HG03039 (cell line): ENCODE measurements around the gene CAPZB.
"Not testable (repeated sequence)": the region's sequence is repeated elsewhere in the genome, so short reads cannot be mapped to it uniquely, and the experiment has no call there.

Experiments used
- ATAC-seq: cut with Tn5 transposase; IDR thresholded peaks from one replicate; pipeline ENCODE4 v1.9.1; 2021; ENCODE audit warnings: mild to moderate bottlenecking, moderate library complexity; ENCODE audit not compliant: unreplicated experiment

CAPZB gene

DNA sequence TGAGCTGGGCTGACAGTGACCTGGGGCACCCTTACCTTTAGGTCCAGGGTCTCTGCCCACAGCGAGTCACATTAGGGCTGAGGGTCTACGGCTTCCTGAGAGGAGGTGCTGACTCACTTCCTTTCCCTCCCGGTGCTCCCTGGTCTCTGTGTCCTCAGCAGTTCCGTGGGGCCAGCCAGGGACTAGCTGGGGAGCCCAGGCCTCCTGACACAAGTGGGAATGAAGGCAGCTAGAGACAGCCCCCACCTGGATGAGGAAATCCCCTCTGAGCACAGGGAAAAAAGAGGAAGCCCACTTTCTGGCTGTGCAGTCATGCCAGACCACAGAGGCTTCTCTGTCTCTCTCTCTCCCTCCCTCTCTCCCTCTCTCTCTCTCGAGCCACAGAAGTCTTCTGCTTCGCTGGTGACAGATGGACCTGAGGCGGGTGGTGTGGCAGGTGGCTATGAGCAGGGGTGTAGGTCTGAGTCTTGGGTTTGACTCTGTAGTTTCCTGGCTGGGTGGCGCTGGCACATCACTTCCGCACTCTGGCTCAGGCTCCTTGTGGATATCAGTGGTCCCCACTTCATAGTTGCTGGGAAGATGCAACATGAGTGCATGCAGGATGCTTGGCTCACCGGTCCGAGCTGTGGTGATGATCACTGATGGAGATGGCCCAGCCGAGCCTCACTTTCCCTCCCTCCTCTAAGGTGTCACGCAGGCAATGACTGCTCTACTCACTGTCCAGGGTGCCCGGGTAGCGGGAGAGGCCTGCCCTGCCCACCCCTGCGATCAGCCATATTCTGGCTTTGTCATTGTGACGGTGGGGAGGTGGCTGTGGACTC is 169.8 kb downstream of the CAPZB start:
- ATAC-seq: no peak

DNA sequence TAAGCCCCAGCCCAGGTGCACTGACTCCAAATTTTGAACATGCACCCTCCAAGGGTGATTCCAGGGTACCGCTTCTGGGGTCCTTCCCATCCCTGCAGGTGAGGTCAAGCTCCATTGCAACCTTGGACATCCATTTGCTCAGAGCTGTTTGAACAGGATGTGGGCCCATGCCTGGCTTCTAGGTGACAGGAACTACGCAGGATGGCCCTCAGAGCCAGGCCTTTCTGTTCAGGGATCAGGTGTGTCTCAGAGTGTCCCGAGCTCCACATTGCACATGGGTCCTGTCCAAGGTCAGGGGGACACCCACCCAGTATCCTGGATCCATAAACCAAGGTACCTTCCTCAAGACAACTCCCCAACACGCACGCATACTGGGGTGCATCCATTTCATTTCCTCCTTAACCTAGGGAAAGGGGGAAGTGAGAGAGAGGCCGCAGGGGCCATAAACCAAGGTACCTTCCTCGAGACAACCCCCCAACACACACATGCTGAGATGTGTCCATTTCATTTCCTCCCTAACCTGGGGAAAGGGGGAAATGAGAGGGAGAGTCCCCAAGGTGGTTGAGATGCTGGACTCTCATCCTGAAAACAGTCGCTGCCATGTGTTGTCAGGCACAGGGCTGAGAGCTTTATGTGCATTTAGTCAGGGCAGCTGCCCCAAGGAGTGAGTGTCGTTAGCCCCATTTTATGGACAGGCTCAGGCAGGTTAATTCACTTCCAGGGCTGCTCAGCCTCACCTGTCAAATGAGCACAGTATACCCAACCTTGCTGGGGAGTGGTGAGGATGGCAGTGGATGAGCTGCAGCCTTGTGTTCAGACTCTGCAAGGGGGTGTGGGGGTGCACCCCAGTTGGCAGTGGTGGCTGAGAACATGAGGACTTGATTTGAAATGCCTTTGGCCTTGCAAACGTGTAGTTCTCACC is 171.1 kb downstream of the CAPZB start:
- ATAC-seq: no peak

DNA sequence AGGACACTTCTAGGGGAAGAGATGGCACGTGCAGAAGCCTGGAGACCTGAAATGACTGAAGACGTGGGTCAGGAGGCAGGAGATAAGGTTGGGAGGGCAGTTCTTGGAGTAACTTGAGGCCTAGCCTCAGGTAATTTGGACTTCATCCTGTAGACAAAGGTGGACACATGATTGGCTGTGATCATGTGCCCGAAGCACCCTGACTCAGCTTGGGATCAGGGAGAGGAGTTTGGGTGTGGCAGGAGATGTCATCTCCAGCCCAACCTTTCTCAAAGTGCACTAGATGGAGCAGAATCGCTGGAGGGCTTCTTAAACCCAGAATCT is 171.7 kb downstream of the CAPZB start:
- no peak for ATAC-seq

DNA sequence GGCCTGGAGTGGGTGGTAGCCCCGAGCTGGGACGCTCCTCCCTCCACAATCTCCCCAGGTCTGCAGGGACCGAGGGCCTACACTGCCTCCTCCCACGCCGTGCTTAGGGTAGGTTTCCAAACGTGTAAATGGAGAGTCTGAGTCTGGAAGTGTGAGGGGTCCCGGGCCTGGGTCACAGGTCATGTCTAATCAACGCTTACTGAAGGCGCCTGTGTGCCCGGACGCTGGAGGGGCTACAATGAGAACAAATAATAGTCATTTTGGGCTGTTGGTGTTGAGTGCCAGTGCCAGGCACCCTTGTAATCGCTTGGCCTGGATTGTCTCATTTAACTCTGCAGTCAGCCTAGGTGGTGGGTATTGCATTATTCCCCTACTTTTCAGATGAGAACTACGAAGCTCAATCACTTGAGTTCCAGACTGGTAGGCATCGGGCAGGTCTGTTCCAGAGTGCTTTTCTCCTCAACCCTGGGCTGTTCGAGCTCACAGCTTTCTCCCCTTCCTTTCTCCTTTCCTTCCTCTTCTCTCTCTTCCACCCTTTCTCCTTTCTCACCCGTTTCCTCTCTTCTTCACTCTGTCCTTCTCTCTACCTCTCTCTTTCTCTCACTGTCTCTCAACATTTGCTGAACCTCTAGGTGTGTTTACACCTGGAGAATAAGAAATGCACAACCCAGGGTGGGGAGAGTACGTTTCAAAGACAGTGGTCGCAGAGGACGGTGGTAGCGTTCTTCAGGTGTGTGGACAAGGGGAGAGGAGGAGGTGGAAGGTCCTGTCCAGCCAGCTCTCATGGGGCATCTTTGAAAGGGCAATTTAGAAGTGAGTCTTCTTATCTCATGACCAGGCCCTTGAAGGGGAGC is 172.3 kb downstream of the CAPZB start:
- ATAC-seq: peak; percentile 11

DNA sequence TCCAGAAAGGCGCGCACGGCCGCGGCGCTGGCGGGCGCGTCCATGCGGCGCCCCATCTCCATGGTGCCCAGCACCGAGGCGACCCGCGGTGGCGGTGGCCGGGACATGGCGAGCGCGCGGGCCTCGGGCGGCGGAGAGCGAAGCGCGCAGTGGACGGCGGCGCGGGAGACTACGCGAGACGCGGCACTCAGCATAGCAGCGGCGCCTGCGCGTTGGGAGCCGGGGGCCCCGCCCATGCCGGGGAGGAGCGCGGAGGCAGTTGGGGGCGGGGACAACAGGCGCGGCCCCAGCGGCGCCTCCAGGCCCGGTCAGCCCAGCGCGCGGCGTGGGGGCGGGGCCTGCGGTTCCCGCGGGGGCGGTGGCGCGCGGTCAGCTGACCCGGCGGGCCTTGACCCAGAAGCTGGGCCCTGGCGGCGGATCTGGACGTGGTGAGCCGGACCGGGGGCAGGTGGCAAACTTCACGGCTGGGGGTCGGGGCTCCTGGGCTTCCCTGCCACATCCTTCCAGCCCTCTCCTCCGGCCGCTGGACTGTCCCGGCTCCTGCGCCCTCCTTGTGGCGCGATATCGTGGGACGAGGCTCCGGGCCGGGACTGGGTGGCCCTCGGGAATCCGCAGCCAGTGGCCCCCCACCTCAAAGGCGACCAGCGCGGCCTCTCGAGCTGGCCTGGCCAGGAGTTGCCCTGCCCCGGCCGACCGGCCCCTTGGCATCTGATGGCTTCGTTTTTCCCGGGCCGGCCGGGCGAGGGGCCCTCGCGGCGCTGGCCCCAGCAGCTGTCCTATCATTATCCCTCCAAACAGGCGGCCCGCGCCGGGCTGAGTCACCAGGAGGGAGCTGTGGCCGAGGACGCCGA is 173.2 kb downstream of the CAPZB start, which contains the start of the genes AKR7A2 and SLC66A1:
Gene AKR7A2 (minus strand): TSS at position 214 of the 851 bp plus-strand sequence. CDS start 20 bp downstream, at position 194.
Gene SLC66A1 (plus strand): TSS at position 396 of the 851 bp plus-strand sequence. CDS start 5,352 bp downstream, outside the sequence.
- peak; percentile 74 for ATAC-seq

DNA sequence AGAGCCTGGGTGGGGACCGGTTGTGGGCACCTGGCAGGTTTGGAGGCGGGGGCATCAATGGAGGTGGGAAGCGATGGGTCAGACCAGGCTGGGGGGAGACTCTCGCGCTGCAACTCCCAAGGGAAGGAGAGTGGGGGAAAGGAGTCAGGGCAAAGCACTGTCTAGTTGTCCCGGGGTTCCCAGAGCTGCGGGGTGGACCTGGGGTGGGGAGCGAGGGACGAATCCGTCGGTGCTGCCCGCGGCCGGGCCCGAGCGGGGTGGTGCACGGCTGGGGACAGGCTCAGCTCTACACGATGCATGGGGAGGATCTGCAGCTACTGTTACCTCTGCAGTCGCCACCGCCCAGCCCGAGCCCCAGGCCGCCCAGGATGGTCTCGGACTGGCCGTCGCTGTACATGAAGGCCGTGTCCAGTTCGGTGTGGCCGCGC is 173.8 kb downstream of the CAPZB start:
- ATAC-seq: peak; percentile 1

DNA sequence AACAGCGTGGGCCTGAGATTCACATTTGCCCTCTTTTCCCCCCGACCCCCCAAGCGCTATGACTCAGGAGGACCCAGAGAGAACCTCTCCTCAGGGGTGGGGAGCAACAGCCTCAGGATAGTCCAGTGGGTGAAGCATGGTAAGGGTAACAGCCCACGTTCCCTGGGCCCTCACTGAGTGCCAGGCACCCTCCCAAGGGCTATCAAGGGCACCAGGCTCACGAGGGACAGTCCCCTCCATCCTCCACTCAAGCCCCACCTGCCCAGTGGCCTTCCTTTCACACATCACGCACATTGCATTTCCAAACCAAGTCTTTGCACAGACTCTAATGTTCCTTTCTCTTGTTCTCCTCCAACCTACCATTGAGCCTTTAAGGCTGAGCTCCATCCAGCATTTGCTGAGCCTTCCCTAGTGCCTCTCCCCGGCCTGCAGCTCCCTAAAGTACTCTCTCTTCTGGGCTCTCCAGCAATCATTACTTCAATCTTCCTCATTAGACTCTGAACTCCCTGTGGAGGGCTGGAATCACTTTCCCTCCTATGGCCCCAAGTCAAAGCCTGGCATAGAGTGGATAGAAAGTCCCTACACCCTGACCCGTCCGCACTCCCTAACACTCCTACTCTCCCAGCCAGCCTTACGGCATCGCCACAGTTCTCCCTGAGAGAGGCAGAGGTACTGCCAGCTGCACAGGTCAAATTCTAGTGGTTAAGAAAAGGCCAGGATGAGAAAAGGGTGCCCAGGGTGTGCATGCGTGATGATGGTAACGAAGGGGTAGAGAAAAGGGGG is 174.4 kb downstream of the CAPZB start:
- no peak for ATAC-seq

DNA sequence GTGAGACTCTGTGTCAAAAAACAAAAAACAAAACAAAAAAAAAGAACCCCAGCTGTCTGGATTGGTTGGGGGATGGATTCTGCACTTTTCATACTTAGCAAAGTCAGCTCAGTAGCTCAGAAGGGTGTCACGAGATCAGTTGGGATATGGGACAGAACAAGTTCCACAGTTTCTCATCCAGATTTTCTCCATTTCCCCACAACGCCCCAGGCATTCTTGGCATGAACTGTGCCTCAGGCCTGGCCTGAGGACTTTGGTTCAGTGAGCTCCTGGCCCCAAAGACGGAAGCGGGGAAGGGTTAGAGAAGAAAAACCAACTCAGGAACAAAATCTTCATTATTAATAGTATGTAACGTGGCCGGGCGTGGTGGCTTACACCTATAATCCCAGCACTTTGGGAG is 175.3 kb downstream of the CAPZB start:
- ATAC-seq: no peak

DNA sequence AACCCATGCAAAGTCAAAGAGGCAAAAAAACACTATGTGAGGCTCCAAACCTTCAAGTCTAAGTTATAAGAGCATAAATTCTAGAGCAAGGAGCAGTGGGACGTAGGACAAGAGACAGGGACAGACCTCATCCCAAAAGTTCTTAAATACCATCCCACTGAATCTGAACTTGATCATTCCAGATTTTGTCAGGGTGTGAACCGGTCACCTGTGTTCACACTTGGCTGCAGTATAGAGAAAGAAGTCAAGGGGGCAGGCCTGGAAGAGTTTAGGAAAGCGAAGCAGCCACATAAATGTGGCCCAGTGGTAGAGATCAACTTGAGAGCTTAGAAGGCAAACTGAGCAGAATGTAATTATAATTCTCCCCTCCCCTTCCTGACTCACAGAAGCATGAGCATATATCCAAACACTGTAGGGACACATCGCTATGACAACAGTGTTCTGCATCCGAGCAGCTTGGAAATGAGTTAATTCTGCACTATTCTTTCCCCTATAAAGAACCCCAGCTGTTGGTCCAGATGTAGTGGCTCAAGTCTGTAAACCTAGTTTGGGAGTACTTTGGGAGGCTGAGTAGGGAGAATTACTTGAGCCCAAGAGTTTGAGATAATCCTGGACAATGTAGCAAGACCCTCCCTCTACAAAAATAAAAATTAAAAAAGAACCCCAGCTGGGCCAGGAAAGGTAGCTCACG is 176.1 kb downstream of the CAPZB start:
- ATAC-seq: no peak

DNA sequence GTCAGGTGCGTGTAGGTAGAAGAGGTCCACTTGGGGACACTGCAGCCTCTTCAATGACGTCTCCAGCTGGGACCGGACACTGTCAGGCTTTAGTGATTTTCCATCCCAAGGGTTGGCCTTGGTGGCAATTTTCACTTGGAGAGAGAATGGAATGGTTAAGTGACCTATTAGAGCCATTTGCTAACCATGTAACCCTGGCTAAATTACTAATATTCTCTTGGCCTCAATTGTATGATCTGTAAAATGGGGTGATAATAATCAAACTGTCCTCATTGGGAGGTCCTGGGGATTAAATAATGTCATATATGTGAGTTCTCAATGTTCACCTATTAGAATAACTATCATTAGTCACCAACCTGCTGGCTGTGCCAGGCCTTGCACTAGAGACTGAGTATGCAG is 176.8 kb downstream of the CAPZB start:
- ATAC-seq: no peak

DNA sequence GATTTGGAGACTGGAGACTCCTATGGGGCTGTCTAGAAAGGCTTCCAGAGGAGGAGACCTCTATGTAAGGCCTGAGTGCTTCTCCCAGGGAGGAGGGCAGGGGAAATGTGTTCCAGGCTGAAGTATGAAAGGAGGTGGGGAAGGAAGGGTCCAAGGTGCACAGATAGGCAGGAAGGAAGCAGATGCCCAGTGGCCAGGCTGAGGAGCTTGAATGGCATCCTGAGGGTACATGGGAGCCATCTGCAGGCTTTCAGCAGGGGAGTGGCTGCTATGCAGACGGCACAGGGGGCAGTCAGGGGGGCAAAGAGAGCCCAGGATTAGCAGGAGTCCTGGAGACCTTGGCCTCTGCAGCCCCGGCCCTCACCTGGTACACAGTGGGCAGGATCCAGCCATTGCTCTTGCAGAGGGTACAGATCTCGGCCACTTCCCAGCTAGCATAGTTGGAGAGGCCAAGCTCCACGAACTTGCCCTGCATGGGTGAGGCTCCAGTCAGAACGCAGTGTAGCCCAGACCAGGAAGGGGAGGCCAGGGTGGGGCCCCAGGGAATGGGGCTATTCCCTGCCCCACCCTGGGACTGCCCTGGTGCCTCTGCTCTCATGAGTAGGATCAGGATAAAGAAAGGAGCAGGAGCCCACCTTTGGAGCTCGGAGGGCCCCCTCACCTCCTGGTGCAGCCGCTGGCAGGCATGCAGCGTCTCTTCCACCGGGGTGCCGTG is 177.4 kb downstream of the CAPZB start:
- no peak for ATAC-seq

DNA sequence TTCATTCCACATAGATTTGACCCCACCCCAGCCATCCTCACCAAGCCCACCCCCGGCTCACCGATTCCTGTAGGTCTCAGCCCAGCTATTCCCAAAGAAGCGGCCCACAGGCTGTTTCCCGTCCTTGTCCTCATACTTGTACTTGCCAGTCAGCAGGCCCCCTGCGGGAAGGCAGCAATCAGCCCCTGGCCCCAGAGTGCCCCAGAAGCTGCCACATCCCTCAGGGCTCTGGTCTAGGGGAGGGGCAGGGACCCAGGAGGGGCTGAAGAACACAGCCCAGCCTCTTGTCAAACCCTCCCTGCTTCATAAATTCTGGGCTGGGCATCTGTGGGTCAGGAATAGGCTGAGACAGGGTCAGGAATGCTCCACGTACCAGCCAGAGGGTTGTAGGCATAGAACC is 178.4 kb downstream of the CAPZB start:
- ATAC-seq: no peak

DNA sequence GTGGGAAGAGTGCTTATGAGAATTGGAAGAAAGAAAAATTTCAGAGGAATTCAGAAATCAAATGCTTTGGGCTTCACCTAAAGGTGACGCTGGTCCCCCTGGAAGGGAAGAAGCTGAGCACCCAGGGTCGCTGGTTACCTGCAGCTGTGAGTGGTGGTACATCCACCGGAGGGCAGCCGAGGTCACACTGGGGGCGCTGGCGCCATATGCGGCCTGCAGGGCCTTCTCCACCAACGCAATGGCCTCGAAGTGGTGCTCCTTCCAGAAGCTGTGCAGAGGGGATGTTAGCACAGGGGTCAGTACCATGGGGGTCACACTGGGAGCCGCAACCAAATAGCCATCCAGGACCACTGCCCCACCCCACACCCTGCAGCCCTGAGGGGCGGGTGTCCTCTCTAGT is 179.5 kb downstream of the CAPZB start:
- ATAC-seq: no peak

DNA sequence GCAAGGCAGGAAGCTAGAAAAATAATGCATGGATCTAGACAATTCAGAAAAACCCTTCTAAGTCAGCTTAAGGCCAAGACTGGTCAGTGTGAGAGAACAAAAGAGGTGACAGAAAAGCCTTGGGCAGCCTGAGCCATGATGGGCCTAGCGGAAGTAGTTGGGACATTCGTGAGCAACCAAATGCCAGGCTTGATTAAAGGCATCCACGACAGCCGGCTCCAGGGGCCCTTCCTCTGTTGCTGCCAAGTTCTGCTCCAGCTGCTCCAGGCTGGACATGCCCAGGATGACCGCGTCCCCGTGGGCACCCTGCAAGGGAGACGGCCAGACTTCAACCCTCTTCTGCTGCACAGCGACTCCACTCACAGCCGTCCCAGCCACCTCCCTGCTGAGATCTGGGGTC is 181.3 kb downstream of the CAPZB start:
- ATAC-seq: not testable (repeated sequence)

DNA sequence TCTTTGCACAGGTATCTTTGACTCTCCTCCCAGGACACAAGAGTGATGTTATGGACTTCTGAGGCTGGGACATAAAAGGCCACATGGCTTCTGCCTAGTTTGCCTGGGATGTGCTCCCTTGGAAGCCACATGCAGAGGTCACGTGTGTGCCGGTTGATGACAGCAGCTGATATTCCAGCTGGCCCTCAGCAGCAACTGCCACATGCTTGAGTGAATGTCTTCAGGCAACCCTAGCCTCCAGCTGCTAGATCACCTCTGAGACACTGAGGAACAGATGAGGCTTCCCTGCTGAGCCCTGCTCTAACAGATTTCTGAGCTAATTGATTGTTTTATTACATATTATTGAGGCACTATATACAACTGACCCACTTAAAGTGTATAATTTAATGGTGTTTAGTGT is 185.1 kb downstream of the CAPZB start:
- ATAC-seq: no peak

DNA sequence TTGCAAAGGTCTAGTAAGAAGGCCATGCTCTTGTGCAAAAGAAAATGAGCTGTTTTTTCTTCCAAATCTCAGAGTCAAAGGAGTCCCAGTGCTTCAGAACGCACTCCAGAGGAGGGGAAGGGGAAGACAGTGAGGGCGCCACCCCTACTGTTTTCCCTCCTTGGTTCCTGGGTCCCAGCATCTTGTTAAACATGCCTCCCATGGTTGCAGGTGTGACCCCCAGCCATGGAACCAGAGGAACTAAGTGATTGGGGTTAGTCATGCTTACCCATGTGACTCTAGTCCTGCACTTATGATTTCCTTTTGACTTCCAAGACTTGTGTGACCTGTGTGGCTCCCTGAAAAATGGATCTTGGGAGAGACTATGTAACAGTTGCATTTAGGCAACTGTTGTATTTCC is 190.7 kb downstream of the CAPZB start:
- no peak for ATAC-seq

DNA sequence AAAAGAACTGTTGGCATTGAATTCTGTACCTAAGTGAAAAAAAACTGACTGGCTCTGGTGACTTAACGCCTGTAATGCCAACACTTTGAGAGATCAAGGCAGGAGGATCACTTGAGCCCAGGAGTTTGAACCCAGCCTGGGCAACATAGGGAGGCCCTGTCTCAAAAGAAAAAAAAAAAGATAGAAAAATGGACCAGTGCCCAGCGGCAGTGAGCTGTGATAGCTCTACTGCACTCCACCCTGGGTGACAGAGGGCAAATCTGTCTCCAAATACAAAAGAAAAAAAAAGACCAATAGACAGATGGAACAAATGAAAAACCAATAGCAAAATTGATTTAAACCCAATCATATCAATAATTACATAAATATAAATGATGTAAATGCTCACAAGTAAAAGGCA is 196.1 kb downstream of the CAPZB start:
- ATAC-seq: no peak
